ENCODE measurements around the gene CXCR1. TPM values are rescaled to one million over a fixed set of nuclear protein-coding genes. Genes with fewer than 3 reads are reported as not detected.

CXCR1 gene
- total and polyA plus RNA-seq, 5 donors from 2014 or later: 0.08 to 0.94 (median 0.46) TPM; not detected in 1

GRCh38 chr2:218161644-218162043 is 5.1 kb downstream of the CXCR1 start:
- no peaks in the 10 kb centered on the region for H3K36me3 Mint-ChIP-seq
- H3K27me3 Mint-ChIP-seq: peaks cover 42% of the 10 kb centered on the region
- H3K9me3 Mint-ChIP-seq: peaks cover 0 to 4% (median 0%) of the 10 kb centered on the region in 7 donors
- Histone ChIP-seq H3K36me3 (ENCODE audit: control insufficient read depth, insufficient read depth, low read length) (no peaks in the 10 kb centered on the region), H3K4me1 (ENCODE audit: control insufficient read depth, insufficient read depth, low read length, poor library complexity, severe bottlenecking) (peaks cover 4% of the 10 kb centered on the region), H3K9me3 (ENCODE audit: control insufficient read depth in 2 of 2, low read length in 2 of 2) (no peaks in the 10 kb centered on the region), H3K4me3 (ENCODE audit: low read depth, low read length) (no peak overlapping the region), H3K27ac (ENCODE audit: insufficient read depth, low read length, poor library complexity, severe bottlenecking) (no peak overlapping the region), H3K27me3 (ENCODE audit: control insufficient read depth, insufficient read depth, low read length) (peaks cover 12% of the 10 kb centered on the region)
- peak overlapping the region in 1 of 3 donors; percentile 63 for H3K27ac Mint-ChIP-seq
- DNase-seq (no peak), ATAC-seq (ENCODE audit: low read depth in 2 of 2) (no peak)
- no peak overlapping the region for H3K4me3 Mint-ChIP-seq
- peaks cover 2 to 18% (median 8%) of the 10 kb centered on the region in 4 donors for H3K4me1 Mint-ChIP-seq

GRCh38 chr2:218155953-218156479 is 10.7 kb downstream of the CXCR1 start:
- Histone ChIP-seq H3K4me3 (ENCODE audit: low read depth, low read length) (no peak overlapping the region), H3K36me3 (ENCODE audit: control insufficient read depth, insufficient read depth, low read length) (no peaks in the 10 kb centered on the region), H3K27ac (ENCODE audit: insufficient read depth, low read length, poor library complexity, severe bottlenecking) (no peak overlapping the region), H3K9me3 (ENCODE audit: control insufficient read depth in 2 of 2, low read length in 2 of 2) (no peaks in the 10 kb centered on the region), H3K27me3 (ENCODE audit: control insufficient read depth, insufficient read depth, low read length) (peaks cover 3% of the 10 kb centered on the region), H3K4me1 (ENCODE audit: control insufficient read depth, insufficient read depth, low read length, poor library complexity, severe bottlenecking) (no peaks in the 10 kb centered on the region)
- Mint-ChIP-seq H3K36me3 (no peaks in the 10 kb centered on the region), H3K9me3 (peaks cover 0 to 1% (median 0%) of the 10 kb centered on the region in 7 donors), H3K4me3 (no peak overlapping the region), H3K4me1 (peaks cover 0 to 4% (median 0%) of the 10 kb centered on the region in 4 donors), H3K27ac (no peak overlapping the region), H3K27me3 (peaks cover 44% of the 10 kb centered on the region)
- ATAC-seq (ENCODE audit: low read depth in 2 of 2) (no peak), DNase-seq (no peak)

- peaks cover 0 to 1% (median 0%) of the 10 kb centered on the region in 7 donors for H3K9me3 Mint-ChIP-seq
- H3K27me3 ChIP-seq (ENCODE audit: control insufficient read depth, insufficient read depth, low read length): peaks cover 5% of the 10 kb centered on the region
- H3K4me1 ChIP-seq (ENCODE audit: control insufficient read depth, insufficient read depth, low read length, poor library complexity, severe bottlenecking): no peaks in the 10 kb centered on the region
- H3K36me3 ChIP-seq (ENCODE audit: control insufficient read depth, insufficient read depth, low read length): no peaks in the 10 kb centered on the region
- no peaks in the 10 kb centered on the region for H3K36me3 Mint-ChIP-seq
- no peak overlapping the region for H3K27ac ChIP-seq (ENCODE audit: insufficient read depth, low read length, poor library complexity, severe bottlenecking)
- DNase-seq (no peak), ATAC-seq (ENCODE audit: low read depth in 2 of 2) (no peak)
- peak overlapping the region in 1 of 3 donors; percentile 38 for H3K27ac Mint-ChIP-seq
- H3K27me3 Mint-ChIP-seq: peaks cover 40% of the 10 kb centered on the region
- H3K4me3 ChIP-seq (ENCODE audit: low read depth, low read length): no peak overlapping the region
- H3K9me3 ChIP-seq (ENCODE audit: control insufficient read depth in 2 of 2, low read length in 2 of 2): no peaks in the 10 kb centered on the region
- H3K4me1 Mint-ChIP-seq: no peaks in the 10 kb centered on the region
- H3K4me3 Mint-ChIP-seq: no peak overlapping the region
Observed at GRCh38 chr2:218152777-218153176, 14.0 kb downstream of the CXCR1 start.

- Mint-ChIP-seq H3K4me1 (no peaks in the 10 kb centered on the region), H3K36me3 (no peaks in the 10 kb centered on the region), H3K27ac (no peak overlapping the region), H3K9me3 (peaks cover 0 to 1% (median 0%) of the 10 kb centered on the region in 7 donors), H3K4me3 (no peak overlapping the region), H3K27me3 (peaks cover 45% of the 10 kb centered on the region)
- Histone ChIP-seq H3K9me3 (ENCODE audit: control insufficient read depth in 2 of 2, low read length in 2 of 2) (no peaks in the 10 kb centered on the region), H3K27me3 (ENCODE audit: control insufficient read depth, insufficient read depth, low read length) (peaks cover 5% of the 10 kb centered on the region), H3K4me3 (ENCODE audit: low read depth, low read length) (no peak overlapping the region), H3K4me1 (ENCODE audit: control insufficient read depth, insufficient read depth, low read length, poor library complexity, severe bottlenecking) (no peaks in the 10 kb centered on the region), H3K27ac (ENCODE audit: insufficient read depth, low read length, poor library complexity, severe bottlenecking) (no peak overlapping the region), H3K36me3 (ENCODE audit: control insufficient read depth, insufficient read depth, low read length) (no peaks in the 10 kb centered on the region)
- DNase-seq (no peak), ATAC-seq (ENCODE audit: low read depth in 2 of 2) (no peak)
Observed at GRCh38 chr2:218152172-218152571, 14.6 kb downstream of the CXCR1 start.

GRCh38 chr2:218149848-218150440 is 16.8 kb downstream of the CXCR1 start:
- no peak for DNase-seq
- Histone ChIP-seq H3K4me3 (ENCODE audit: low read depth, low read length) (no peak overlapping the region), H3K9me3 (ENCODE audit: control insufficient read depth in 2 of 2, low read length in 2 of 2) (no peaks in the 10 kb centered on the region), H3K27me3 (ENCODE audit: control insufficient read depth, insufficient read depth, low read length) (peaks cover 5% of the 10 kb centered on the region), H3K27ac (ENCODE audit: insufficient read depth, low read length, poor library complexity, severe bottlenecking) (no peak overlapping the region), H3K36me3 (ENCODE audit: control insufficient read depth, insufficient read depth, low read length) (no peaks in the 10 kb centered on the region), H3K4me1 (ENCODE audit: control insufficient read depth, insufficient read depth, low read length, poor library complexity, severe bottlenecking) (no peaks in the 10 kb centered on the region)
- Mint-ChIP-seq H3K9me3 (peaks cover 0 to 1% (median 0%) of the 10 kb centered on the region in 7 donors), H3K4me1 (no peaks in the 10 kb centered on the region), H3K27ac (no peak overlapping the region), H3K27me3 (peaks cover 42% of the 10 kb centered on the region), H3K4me3 (no peak overlapping the region), H3K36me3 (no peaks in the 10 kb centered on the region)
- ATAC-seq (ENCODE audit: low read depth in 2 of 2): no peak

GRCh38 chr2:218149098-218149497 is 17.7 kb downstream of the CXCR1 start:
- H3K4me3 ChIP-seq (ENCODE audit: low read depth, low read length): no peak overlapping the region
- no peak overlapping the region for H3K27ac ChIP-seq (ENCODE audit: insufficient read depth, low read length, poor library complexity, severe bottlenecking)
- Mint-ChIP-seq H3K36me3 (no peaks in the 10 kb centered on the region), H3K27ac (no peak overlapping the region), H3K4me1 (no peaks in the 10 kb centered on the region), H3K9me3 (peaks cover 0 to 1% (median 0%) of the 10 kb centered on the region in 7 donors), H3K4me3 (no peak overlapping the region), H3K27me3 (peaks cover 42% of the 10 kb centered on the region)
- peaks cover 4% of the 10 kb centered on the region for H3K27me3 ChIP-seq (ENCODE audit: control insufficient read depth, insufficient read depth, low read length)
- no peaks in the 10 kb centered on the region for H3K4me1 ChIP-seq (ENCODE audit: control insufficient read depth, insufficient read depth, low read length, poor library complexity, severe bottlenecking)
- ATAC-seq (ENCODE audit: low read depth in 2 of 2) (no peak), DNase-seq (no peak)
- no peaks in the 10 kb centered on the region for H3K9me3 ChIP-seq (ENCODE audit: control insufficient read depth in 2 of 2, low read length in 2 of 2)
- no peaks in the 10 kb centered on the region for H3K36me3 ChIP-seq (ENCODE audit: control insufficient read depth, insufficient read depth, low read length)

- no peak overlapping the region for H3K27ac Mint-ChIP-seq
- Histone ChIP-seq H3K36me3 (ENCODE audit: control insufficient read depth, insufficient read depth, low read length) (no peaks in the 10 kb centered on the region), H3K4me1 (ENCODE audit: control insufficient read depth, insufficient read depth, low read length, poor library complexity, severe bottlenecking) (no peaks in the 10 kb centered on the region), H3K4me3 (ENCODE audit: low read depth, low read length) (no peak overlapping the region), H3K27me3 (ENCODE audit: control insufficient read depth, insufficient read depth, low read length) (peaks cover 2% of the 10 kb centered on the region), H3K27ac (ENCODE audit: insufficient read depth, low read length, poor library complexity, severe bottlenecking) (no peak overlapping the region), H3K9me3 (ENCODE audit: control insufficient read depth in 2 of 2, low read length in 2 of 2) (no peaks in the 10 kb centered on the region)
- H3K36me3 Mint-ChIP-seq: no peaks in the 10 kb centered on the region
- ATAC-seq (ENCODE audit: low read depth in 2 of 2): no peak
- no peak for DNase-seq
- peaks cover 0 to 1% (median 0%) of the 10 kb centered on the region in 7 donors for H3K9me3 Mint-ChIP-seq
- H3K27me3 Mint-ChIP-seq: peaks cover 36% of the 10 kb centered on the region
- no peaks in the 10 kb centered on the region for H3K4me1 Mint-ChIP-seq
- no peak overlapping the region for H3K4me3 Mint-ChIP-seq
Observed at GRCh38 chr2:218146056-218146455, 20.7 kb downstream of the CXCR1 start.

GRCh38 chr2:218145124-218145523 is 21.6 kb downstream of the CXCR1 start:
- ATAC-seq (ENCODE audit: low read depth in 2 of 2) (no peak), DNase-seq (no peak)
- H3K9me3 Mint-ChIP-seq: peaks cover 0 to 1% (median 0%) of the 10 kb centered on the region in 7 donors
- no peak overlapping the region for H3K4me3 Mint-ChIP-seq
- no peaks in the 10 kb centered on the region for H3K36me3 Mint-ChIP-seq
- Histone ChIP-seq H3K9me3 (ENCODE audit: control insufficient read depth in 2 of 2, low read length in 2 of 2) (no peaks in the 10 kb centered on the region), H3K4me3 (ENCODE audit: low read depth, low read length) (no peak overlapping the region), H3K4me1 (ENCODE audit: control insufficient read depth, insufficient read depth, low read length, poor library complexity, severe bottlenecking) (no peaks in the 10 kb centered on the region), H3K27ac (ENCODE audit: insufficient read depth, low read length, poor library complexity, severe bottlenecking) (no peak overlapping the region), H3K27me3 (ENCODE audit: control insufficient read depth, insufficient read depth, low read length) (peaks cover 2% of the 10 kb centered on the region), H3K36me3 (ENCODE audit: control insufficient read depth, insufficient read depth, low read length) (no peaks in the 10 kb centered on the region)
- peaks cover 36% of the 10 kb centered on the region for H3K27me3 Mint-ChIP-seq
- no peak overlapping the region for H3K27ac Mint-ChIP-seq
- no peaks in the 10 kb centered on the region for H3K4me1 Mint-ChIP-seq
